Fibroblast of the aortic adventitia (primary cell): Measurements from ENCODE around the gene MAML3. TPM values are rescaled to one million over a fixed set of nuclear protein-coding genes. Genes with fewer than 3 reads are reported as not detected.

Experiments used
- DNase-seq: peaks from one replicate; pipeline ENCODE4 v3.0.0-alpha.2; 2010; ENCODE audit warnings: low read depth
- H3K4me3 ChIP-seq: 2 replicates; pipeline ENCODE4 v1.5.1; 2011; ENCODE audit warnings: low read depth, mild to moderate bottlenecking, control low read depth, low read length, moderate library complexity
- total RNA-seq: library from RNA; depleted of rRNA; stranded (reverse); fragments of >200 nt; gene quantifications from 2 replicates; pipeline ENCODE4 v1.2.3, GENCODE V29; 2012; ENCODE audit warnings: low replicate concordance
- TF ChIP-seq, protein P1 (sequence below): IDR thresholded peaks from 2 replicates; pipeline ENCODE4 v1.5.1; 2011; ENCODE audit warnings: mild to moderate bottlenecking, low read length, control low read depth, inconsistent platforms; ENCODE audit not compliant: insufficient read depth

MAML3 gene
- total RNA-seq, 1 donor, result 4.6 TPM

GRCh38 chr4:139896091-139896604 is 257.8 kb downstream of the MAML3 start:
- DNase-seq, result no peak
- TF ChIP-seq, protein P1, sequence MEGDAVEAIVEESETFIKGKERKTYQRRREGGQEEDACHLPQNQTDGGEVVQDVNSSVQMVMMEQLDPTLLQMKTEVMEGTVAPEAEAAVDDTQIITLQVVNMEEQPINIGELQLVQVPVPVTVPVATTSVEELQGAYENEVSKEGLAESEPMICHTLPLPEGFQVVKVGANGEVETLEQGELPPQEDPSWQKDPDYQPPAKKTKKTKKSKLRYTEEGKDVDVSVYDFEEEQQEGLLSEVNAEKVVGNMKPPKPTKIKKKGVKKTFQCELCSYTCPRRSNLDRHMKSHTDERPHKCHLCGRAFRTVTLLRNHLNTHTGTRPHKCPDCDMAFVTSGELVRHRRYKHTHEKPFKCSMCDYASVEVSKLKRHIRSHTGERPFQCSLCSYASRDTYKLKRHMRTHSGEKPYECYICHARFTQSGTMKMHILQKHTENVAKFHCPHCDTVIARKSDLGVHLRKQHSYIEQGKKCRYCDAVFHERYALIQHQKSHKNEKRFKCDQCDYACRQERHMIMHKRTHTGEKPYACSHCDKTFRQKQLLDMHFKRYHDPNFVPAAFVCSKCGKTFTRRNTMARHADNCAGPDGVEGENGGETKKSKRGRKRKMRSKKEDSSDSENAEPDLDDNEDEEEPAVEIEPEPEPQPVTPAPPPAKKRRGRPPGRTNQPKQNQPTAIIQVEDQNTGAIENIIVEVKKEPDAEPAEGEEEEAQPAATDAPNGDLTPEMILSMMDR, result no peak
- no peak overlapping the region for H3K4me3 ChIP-seq

DNA sequence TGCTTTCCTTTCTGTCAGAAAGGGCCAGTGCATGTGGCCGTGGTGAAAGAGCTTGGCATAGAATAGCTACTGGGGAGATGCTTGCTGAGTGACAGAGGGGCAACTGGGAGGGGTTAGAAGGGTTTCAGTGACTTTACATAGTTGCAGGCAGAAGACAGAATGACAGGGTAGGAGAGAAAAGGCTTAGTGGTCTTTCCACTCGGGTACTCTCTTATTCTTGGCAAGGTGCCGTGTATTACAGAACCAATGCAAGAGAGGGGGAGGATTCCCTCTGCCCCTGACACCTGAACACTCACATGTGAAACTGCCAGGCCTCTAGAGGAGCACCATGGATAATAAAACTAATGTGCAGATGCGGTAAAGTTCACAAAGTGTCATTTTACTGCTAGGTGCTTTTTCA is 260.2 kb downstream of the MAML3 start:
- no peak for DNase-seq
- H3K4me3 ChIP-seq, result no peak overlapping the region
- TF ChIP-seq, protein P1, result no peak

DNA sequence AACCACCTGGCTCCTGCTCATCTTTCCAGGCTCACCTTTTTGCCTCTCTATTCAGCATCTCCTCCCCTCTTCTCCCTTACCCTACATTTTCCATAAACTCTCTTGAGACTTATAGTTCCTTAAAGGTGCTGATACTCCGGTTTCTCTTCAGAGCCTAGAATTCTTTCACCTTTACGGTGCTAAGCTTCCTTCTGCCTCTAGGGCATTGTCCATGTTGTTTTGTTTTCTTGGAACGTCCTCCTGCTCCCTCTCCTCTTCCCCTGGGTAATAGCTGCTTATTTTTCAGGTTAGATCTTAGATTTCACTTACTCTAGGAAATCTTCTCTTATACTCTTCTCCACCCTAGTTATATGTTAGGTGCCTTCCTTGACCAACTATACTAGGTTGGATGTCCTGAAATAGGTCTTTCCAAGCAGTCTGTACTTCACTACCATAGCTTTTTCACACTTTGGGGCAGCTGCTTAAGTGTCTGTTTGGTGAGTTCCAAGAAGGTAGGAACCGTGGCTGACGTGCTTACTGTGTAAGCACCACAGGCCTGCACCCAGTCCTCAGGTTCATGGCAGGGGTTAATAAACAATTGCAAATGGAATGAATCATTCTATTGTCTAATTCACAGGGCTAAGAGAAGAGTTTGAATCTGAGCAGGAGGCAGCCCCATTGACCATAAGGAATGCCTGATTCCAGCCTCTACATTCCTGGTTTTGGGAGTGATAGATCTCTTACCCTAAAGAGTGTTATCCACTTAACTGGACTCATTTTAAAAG is 260.8 kb downstream of the MAML3 start:
- no peak overlapping the region for H3K4me3 ChIP-seq
- TF ChIP-seq, protein P1, result no peak
- peak; percentile 31 for DNase-seq

GRCh38 chr4:139890816-139891215 is 263.2 kb downstream of the MAML3 start:
- DNase-seq, result peak; percentile 80
- H3K4me3 ChIP-seq, result no peak overlapping the region
- TF ChIP-seq, protein P1, result peak; percentile 29

DNA sequence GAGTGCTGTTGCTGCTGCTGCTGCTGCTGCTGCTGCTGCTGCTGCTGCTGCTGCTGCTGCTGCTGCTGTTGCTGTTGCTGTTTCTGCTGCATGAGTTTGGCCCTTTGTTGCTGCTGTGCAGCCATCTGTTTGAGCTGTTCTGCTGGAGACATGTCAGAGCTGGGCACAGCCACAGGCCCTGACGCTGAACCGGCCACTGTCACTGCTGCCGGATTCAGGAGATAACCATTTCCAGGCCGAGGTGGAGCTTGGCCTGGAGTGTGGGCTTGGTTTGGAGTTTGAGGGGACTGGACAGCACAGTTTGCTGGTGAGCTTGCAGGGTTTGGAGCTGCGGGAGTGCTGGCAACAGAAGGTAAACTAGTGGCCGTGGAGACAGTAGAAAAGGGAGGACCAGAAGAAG is 264.1 kb downstream of the MAML3 start:
- no peak overlapping the region for H3K4me3 ChIP-seq
- TF ChIP-seq, protein P1, result no peak
- DNase-seq, result no peak

GRCh38 chr4:139889264-139889663 is 264.7 kb downstream of the MAML3 start:
- no peak for DNase-seq
- TF ChIP-seq, protein P1, result no peak
- no peak overlapping the region for H3K4me3 ChIP-seq
